ENCODE measurements around the gene AK1. TPM values are rescaled to one million over a fixed set of nuclear protein-coding genes. Genes with fewer than 3 reads are reported as not detected.

Gene AK1
- total RNA-seq, 1 experiment from 2014 or later, result 35.8 TPM

DNA sequence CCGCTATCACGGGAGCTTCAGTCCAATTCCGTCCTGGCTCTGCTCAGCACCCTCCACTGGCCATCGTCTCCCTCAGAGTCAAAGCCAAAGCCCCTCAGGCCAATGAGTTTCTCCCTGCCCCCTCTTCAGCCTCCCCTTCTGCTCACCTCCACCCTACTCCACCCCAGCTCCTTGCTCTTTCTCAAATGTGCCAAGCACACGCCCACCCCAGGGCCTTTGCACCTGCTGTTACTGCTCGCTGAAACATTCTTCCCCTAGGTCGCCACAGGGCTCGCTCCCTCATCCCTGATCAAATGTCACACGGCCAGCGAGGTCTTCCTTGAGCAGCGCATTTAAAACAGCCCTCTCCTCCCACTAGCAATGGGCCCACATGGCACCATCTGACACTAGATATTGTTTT lies 16.7 kb downstream of the AK1 start:
- no peaks in the 10 kb centered on the region for H3K36me3 ChIP-seq (ENCODE audit: insufficient read depth, low read length, poor library complexity, severe bottlenecking)
- POLR2A ChIA-PET (ENCODE audit: low non-redundant PET), result no interaction called here
- DNase-seq (ENCODE audit: low spot score), result no peak
- no peaks in the 10 kb centered on the region for H3K27me3 ChIP-seq (replicated peaks; ENCODE audit: insufficient read depth, low read depth, low read length, poor library complexity)
- CTCF ChIA-PET, result no interaction called here
- intact Hi-C loops (cut with micrococcal nuclease; ENCODE audit: unreplicated experiment), result no loop called here
- H3K4me1 ChIP-seq (ENCODE audit: insufficient read depth, low read length, poor library complexity, severe bottlenecking), result no peaks in the 10 kb centered on the region
- TF ChIP-seq, protein P1, sequence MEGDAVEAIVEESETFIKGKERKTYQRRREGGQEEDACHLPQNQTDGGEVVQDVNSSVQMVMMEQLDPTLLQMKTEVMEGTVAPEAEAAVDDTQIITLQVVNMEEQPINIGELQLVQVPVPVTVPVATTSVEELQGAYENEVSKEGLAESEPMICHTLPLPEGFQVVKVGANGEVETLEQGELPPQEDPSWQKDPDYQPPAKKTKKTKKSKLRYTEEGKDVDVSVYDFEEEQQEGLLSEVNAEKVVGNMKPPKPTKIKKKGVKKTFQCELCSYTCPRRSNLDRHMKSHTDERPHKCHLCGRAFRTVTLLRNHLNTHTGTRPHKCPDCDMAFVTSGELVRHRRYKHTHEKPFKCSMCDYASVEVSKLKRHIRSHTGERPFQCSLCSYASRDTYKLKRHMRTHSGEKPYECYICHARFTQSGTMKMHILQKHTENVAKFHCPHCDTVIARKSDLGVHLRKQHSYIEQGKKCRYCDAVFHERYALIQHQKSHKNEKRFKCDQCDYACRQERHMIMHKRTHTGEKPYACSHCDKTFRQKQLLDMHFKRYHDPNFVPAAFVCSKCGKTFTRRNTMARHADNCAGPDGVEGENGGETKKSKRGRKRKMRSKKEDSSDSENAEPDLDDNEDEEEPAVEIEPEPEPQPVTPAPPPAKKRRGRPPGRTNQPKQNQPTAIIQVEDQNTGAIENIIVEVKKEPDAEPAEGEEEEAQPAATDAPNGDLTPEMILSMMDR (conservative IDR thresholded peaks at IDR 0.05; ENCODE audit: low read depth, low read length), result no peak
- no peak for TF ChIP-seq EZH2 (IDR thresholded peaks at IDR 0.05; ENCODE audit: borderline replicate concordance, low read depth, low read length, poor library complexity, severe bottlenecking)
- H3K9me3 ChIP-seq (ENCODE audit: low read depth, low read length, poor library complexity, severe bottlenecking), result no peaks in the 10 kb centered on the region
- no TSS peak for BruUV-seq (replicated peaks)
- H3K27ac ChIP-seq (ENCODE audit: low read depth, low read length, poor library complexity, severe bottlenecking), result no peak overlapping the region
- H3K4me3 ChIP-seq (ENCODE audit: low read depth, low read length, poor library complexity, severe bottlenecking), result no peak overlapping the region

DNA sequence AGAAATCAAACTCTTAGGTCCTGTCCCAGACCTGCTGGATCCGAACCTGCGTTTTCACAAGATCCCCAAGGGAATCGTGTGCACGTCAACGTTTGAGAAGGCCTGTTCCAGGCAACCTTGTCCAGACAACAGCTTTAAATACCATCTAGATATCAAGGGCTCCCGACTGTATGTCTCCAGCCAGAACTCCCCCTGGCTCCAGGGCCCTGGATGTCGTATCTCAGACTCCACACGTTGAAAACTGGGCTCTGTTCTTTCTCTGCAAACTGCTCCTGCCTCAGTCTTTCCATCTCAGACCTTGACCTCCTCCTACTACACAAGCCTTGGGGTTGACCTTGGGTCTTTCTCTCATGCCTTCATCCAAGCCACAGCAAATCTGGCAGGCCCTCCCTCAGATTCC lies 17.2 kb downstream of the AK1 start:
- intact Hi-C loops (cut with micrococcal nuclease; ENCODE audit: unreplicated experiment), result no loop called here
- no peaks in the 10 kb centered on the region for H3K9me3 ChIP-seq (ENCODE audit: low read depth, low read length, poor library complexity, severe bottlenecking)
- POLR2A ChIA-PET (ENCODE audit: low non-redundant PET), result no interaction called here
- BruUV-seq (replicated peaks), result no TSS peak
- no peak overlapping the region for H3K27ac ChIP-seq (ENCODE audit: low read depth, low read length, poor library complexity, severe bottlenecking)
- H3K27me3 ChIP-seq (replicated peaks; ENCODE audit: insufficient read depth, low read depth, low read length, poor library complexity), result no peaks in the 10 kb centered on the region
- TF ChIP-seq, protein P1 (conservative IDR thresholded peaks at IDR 0.05; ENCODE audit: low read depth, low read length), result no peak
- no peak for TF ChIP-seq EZH2 (IDR thresholded peaks at IDR 0.05; ENCODE audit: borderline replicate concordance, low read depth, low read length, poor library complexity, severe bottlenecking)
- H3K36me3 ChIP-seq (ENCODE audit: insufficient read depth, low read length, poor library complexity, severe bottlenecking), result no peaks in the 10 kb centered on the region
- no peaks in the 10 kb centered on the region for H3K4me1 ChIP-seq (ENCODE audit: insufficient read depth, low read length, poor library complexity, severe bottlenecking)
- no peak for DNase-seq (ENCODE audit: low spot score)
- CTCF ChIA-PET, result interaction anchor here (0.6 kb wide), 1 partner anchor 34 kb away, joined by 3 read pairs; no protein-coding TSS in a partner anchor
- H3K4me3 ChIP-seq (ENCODE audit: low read depth, low read length, poor library complexity, severe bottlenecking), result no peak overlapping the region

DNA sequence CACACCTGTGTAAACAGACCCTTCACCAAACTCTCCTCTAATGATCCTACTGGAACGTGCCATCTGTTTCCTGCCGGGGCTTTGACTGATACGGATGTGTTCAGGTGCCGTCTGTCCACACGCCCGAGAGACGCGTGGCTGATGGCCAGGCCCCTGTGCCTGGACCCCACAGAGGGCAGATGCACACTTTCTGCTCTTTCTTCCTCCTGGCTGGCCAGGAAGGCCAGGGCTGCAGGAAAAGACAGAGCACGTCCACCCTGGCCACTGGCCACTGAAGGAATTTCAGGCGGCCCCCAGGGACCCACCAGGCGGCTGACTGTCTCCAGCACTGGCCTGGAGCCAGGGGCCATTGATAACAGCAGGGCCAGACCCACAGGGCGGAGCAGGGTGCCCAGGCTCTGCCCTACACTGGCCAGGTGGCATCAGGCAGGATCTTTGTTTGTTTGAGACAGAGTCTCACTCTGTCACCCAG lies 19.4 kb downstream of the AK1 start:
- BruUV-seq (replicated peaks), result no TSS peak
- Histone ChIP-seq H3K27me3 (replicated peaks; ENCODE audit: insufficient read depth, low read depth, low read length, poor library complexity) (no peaks in the 10 kb centered on the region), H3K9me3 (ENCODE audit: low read depth, low read length, poor library complexity, severe bottlenecking) (no peaks in the 10 kb centered on the region), H3K27ac (ENCODE audit: low read depth, low read length, poor library complexity, severe bottlenecking) (no peak overlapping the region), H3K4me3 (ENCODE audit: low read depth, low read length, poor library complexity, severe bottlenecking) (no peak overlapping the region), H3K4me1 (ENCODE audit: insufficient read depth, low read length, poor library complexity, severe bottlenecking) (peaks cover 9% of the 10 kb centered on the region), H3K36me3 (ENCODE audit: insufficient read depth, low read length, poor library complexity, severe bottlenecking) (no peaks in the 10 kb centered on the region)
- no peak for TF ChIP-seq EZH2 (IDR thresholded peaks at IDR 0.05; ENCODE audit: borderline replicate concordance, low read depth, low read length, poor library complexity, severe bottlenecking)
- TF ChIP-seq, protein P1 (conservative IDR thresholded peaks at IDR 0.05; ENCODE audit: low read depth, low read length), result no peak
- intact Hi-C loops (cut with micrococcal nuclease; ENCODE audit: unreplicated experiment), result no loop called here
- ChIA-PET CTCF (no interaction called here), POLR2A (ENCODE audit: low non-redundant PET) (no interaction called here)
- DNase-seq (ENCODE audit: low spot score), result no peak
